NCI-H345 treated with DMSO at 0.1 percent for 48 hours (cell line): ENCODE results near the gene LYPD4.

Experiments used
- DNase-seq: peaks from one replicate; lab custom pipeline; 2025; ENCODE audit not compliant: unreplicated experiment; lab: John Stamatoyannopoulos, UW

The LYPD4 gene

GRCh38 chr19:41853344-41853743 lies 8.9 kb upstream of the LYPD4 start:
- no peak for DNase-seq

- no peak for DNase-seq
Measured at GRCh38 chr19:41851456-41851855, 7.0 kb upstream of the LYPD4 start.

- no peak for DNase-seq
Measured at GRCh38 chr19:41850381-41850780, 5.9 kb upstream of the LYPD4 start.

- no peak for DNase-seq
Measured at GRCh38 chr19:41849067-41849466, 4.6 kb upstream of the LYPD4 start.

- DNase-seq = no peak
Measured at GRCh38 chr19:41848666-41849065, 4.2 kb upstream of the LYPD4 start.

GRCh38 chr19:41847351-41848105 lies 3.0 kb upstream of the LYPD4 start:
- no peak for DNase-seq

- no peak for DNase-seq
Measured at GRCh38 chr19:41845051-41845590, 638 bp upstream of the LYPD4 start.

GRCh38 chr19:41845001-41845050 lies 343 bp upstream of the LYPD4 start, which contains the start of gene DMRTC2:
TSS of gene DMRTC2 (plus strand) at chr19:41845042. CDS start at chr19:41847429, 2,387 bp downstream.
- DNase-seq = no peak

GRCh38 chr19:41843371-41843770 lies 1.1 kb downstream of the LYPD4 start:
- no peak for DNase-seq

- DNase-seq = no peak
Measured at GRCh38 chr19:41839211-41839610, 5.3 kb downstream of the LYPD4 start.

- no peak for DNase-seq
Measured at GRCh38 chr19:41837981-41838708, 6.3 kb downstream of the LYPD4 start.

GRCh38 chr19:41821003-41821735 lies 23.3 kb downstream of the LYPD4 start:
- peak; percentile 63 for DNase-seq

GRCh38 chr19:41816761-41817160 lies 27.7 kb downstream of the LYPD4 start:
- no peak for DNase-seq

GRCh38 chr19:41815301-41815700 lies 29.2 kb downstream of the LYPD4 start:
- DNase-seq = no peak

- DNase-seq = no peak
Measured at GRCh38 chr19:41813911-41814310, 30.6 kb downstream of the LYPD4 start.

- no peak for DNase-seq
Measured at GRCh38 chr19:41811981-41812380, 32.5 kb downstream of the LYPD4 start.

GRCh38 chr19:41811036-41811435 lies 33.4 kb downstream of the LYPD4 start:
- DNase-seq = no peak

- no peak for DNase-seq
Measured at GRCh38 chr19:41810301-41810700, 34.2 kb downstream of the LYPD4 start.

GRCh38 chr19:41808663-41809566 lies 35.6 kb downstream of the LYPD4 start:
- no peak for DNase-seq

GRCh38 chr19:41807176-41807575 lies 37.3 kb downstream of the LYPD4 start:
- no peak for DNase-seq

- no peak for DNase-seq
Measured at GRCh38 chr19:41804336-41804735, 40.1 kb downstream of the LYPD4 start.
